ENCODE results near the gene EIF5. TPM values are rescaled to one million over a fixed set of nuclear protein-coding genes. Genes with fewer than 3 reads are reported as not detected.
A peak's percentile ranks its signal among the peaks of the same experiment; 100 is the strongest.

The EIF5 gene
- total RNA-seq, 1 experiment from 2014 or later, result 238 TPM

- ChIA-PET CTCF (no interaction called here), POLR2A (no interaction called here)
- Histone ChIP-seq H3K27me3 (ENCODE audit: control insufficient read depth, insufficient read depth, low read length) (no peaks in the 10 kb centered on the region), H3K4me1 (ENCODE audit: control insufficient read depth, insufficient read depth, low read length) (peaks cover 25% of the 10 kb centered on the region), H3K36me3 (ENCODE audit: control insufficient read depth, insufficient read depth, low read length) (peaks cover 82% of the 10 kb centered on the region), H3K9me3 (ENCODE audit: control insufficient read depth, insufficient read depth, low read depth, low read length) (no peaks in the 10 kb centered on the region), H3K27ac (ENCODE audit: low read length) (no peak overlapping the region), H3K4me3 (ENCODE audit: low read depth in 2 of 2, low read length in 2 of 2) (no peak overlapping the region)
- TF ChIP-seq SIN3A (IDR thresholded peaks at IDR 0.05; ENCODE audit: borderline replicate concordance, insufficient read depth, low read depth, low read length) (no peak), POLR2AphosphoS5 (IDR thresholded peaks at IDR 0.05; ENCODE audit: low read depth, low read length) (no peak), CTCF (IDR thresholded peaks at IDR 0.05) (no peak), TCF7L2 (IDR thresholded peaks at IDR 0.05; ENCODE audit: low read depth, low read length) (no peak), REST (IDR thresholded peaks at IDR 0.05; ENCODE audit: insufficient read depth in 1 of 2, low read depth in 2 of 2, low read length in 1 of 2) (no peak)
- ATAC-seq (no peak), DNase-seq (ENCODE audit: low read depth, low spot score) (no peak)
- intact Hi-C loops (cut with micrococcal nuclease; ENCODE audit: unreplicated experiment) (no loop called here), in situ Hi-C loops (cut with HindIII; ENCODE audit: low pct_unique_long_range_greater_than_20kb, low sequenced_read_pairs) (no loop called here)
- BruUV-seq (replicated peaks), result no TSS peak
Measured at GRCh38 chr14:103339561-103339960, 5.5 kb downstream of the EIF5 start.

- in situ Hi-C loops (cut with HindIII; ENCODE audit: low pct_unique_long_range_greater_than_20kb, low sequenced_read_pairs), result no loop called here
- ChIA-PET CTCF (no interaction called here), POLR2A (interaction anchor here (0.6 kb wide), 1 partner anchor 50 kb away, joined by 6 read pairs; no protein-coding TSS in a partner anchor)
- H3K9me3 ChIP-seq (ENCODE audit: control insufficient read depth, insufficient read depth, low read depth, low read length), result no peaks in the 10 kb centered on the region
- H3K36me3 ChIP-seq (ENCODE audit: control insufficient read depth, insufficient read depth, low read length), result peaks cover 75% of the 10 kb centered on the region
- no peak overlapping the region for H3K4me3 ChIP-seq (ENCODE audit: low read depth in 2 of 2, low read length in 2 of 2)
- H3K4me1 ChIP-seq (ENCODE audit: control insufficient read depth, insufficient read depth, low read length), result peaks cover 27% of the 10 kb centered on the region
- ATAC-seq, result no peak
- H3K27ac ChIP-seq (ENCODE audit: low read length), result no peak overlapping the region
- H3K27me3 ChIP-seq (ENCODE audit: control insufficient read depth, insufficient read depth, low read length), result no peaks in the 10 kb centered on the region
- TF ChIP-seq POLR2AphosphoS5 (IDR thresholded peaks at IDR 0.05; ENCODE audit: low read depth, low read length) (peak; percentile 23; the same call in 1 of the 2 replicates), TCF7L2 (IDR thresholded peaks at IDR 0.05; ENCODE audit: low read depth, low read length) (no peak)
- BruUV-seq (replicated peaks), result TSS peak; percentile 1
- intact Hi-C loops (cut with micrococcal nuclease; ENCODE audit: unreplicated experiment), result no loop called here
- no peak for DNase-seq (ENCODE audit: low read depth, low spot score)
Measured at GRCh38 chr14:103340480-103341212, 6.6 kb downstream of the EIF5 start.
